HUES6 (cell line): ENCODE measurements around the gene ANKRD34B.

Experiments
- H3K27ac ChIP-seq: 2 replicates; pipeline ENCODE4 v1.7.0; 2013; ENCODE audit warnings: low read depth, mild to moderate bottlenecking, low read length, inconsistent platforms
- H3K27me3 ChIP-seq: 2 replicates; pipeline ENCODE4 v1.6.1; 2013; ENCODE audit warnings: low read length; ENCODE audit not compliant: control insufficient read depth, insufficient read depth
- H3K36me3 ChIP-seq: 2 replicates; pipeline ENCODE4 v1.6.1; 2013; ENCODE audit warnings: low read length; ENCODE audit not compliant: control insufficient read depth, insufficient read depth
- H3K4me1 ChIP-seq: 2 replicates; pipeline ENCODE4 v1.6.1; 2013; ENCODE audit warnings: low read length; ENCODE audit not compliant: control insufficient read depth, insufficient read depth
- H3K4me3 ChIP-seq: 2 replicates; pipeline ENCODE4 v1.5.1; 2013; ENCODE audit warnings: low read depth, low read length
- H3K9ac ChIP-seq: one replicate; pipeline ENCODE4 v1.6.1; 2013; ENCODE audit warnings: mild to moderate bottlenecking, low read length
- H3K9me3 ChIP-seq: 2 replicates; pipeline ENCODE4 v1.6.1; 2013; ENCODE audit warnings: low read depth, low read length; ENCODE audit not compliant: control insufficient read depth, insufficient read depth

ANKRD34B gene

GRCh38 chr5:80569086-80569960, 757 bp downstream of the ANKRD34B start:
- Histone ChIP-seq H3K4me3 (peak overlapping the region; percentile 53), H3K27ac (no peak overlapping the region), H3K4me1 (0 out of 2 replicates have a peak, but pooled peaks cover 6% of the 10 kb centered on the region), H3K9me3 (no peaks in the 10 kb centered on the region), H3K9ac (no peak overlapping the region), H3K27me3 (peaks cover 100% of the 10 kb centered on the region), H3K36me3 (no peaks in the 10 kb centered on the region)

- H3K4me1 ChIP-seq: 0 out of 2 replicates have a peak, but pooled peaks cover 6% of the 10 kb centered on the region
- no peak overlapping the region for H3K4me3 ChIP-seq
- no peaks in the 10 kb centered on the region for H3K9me3 ChIP-seq
- H3K36me3 ChIP-seq: no peaks in the 10 kb centered on the region
- no peak overlapping the region for H3K9ac ChIP-seq
- H3K27ac ChIP-seq: no peak overlapping the region
- peaks cover 100% of the 10 kb centered on the region for H3K27me3 ChIP-seq
These were observed 1.8 kb downstream of the ANKRD34B start for GRCh38 chr5:80568251-80568650.

DNA sequence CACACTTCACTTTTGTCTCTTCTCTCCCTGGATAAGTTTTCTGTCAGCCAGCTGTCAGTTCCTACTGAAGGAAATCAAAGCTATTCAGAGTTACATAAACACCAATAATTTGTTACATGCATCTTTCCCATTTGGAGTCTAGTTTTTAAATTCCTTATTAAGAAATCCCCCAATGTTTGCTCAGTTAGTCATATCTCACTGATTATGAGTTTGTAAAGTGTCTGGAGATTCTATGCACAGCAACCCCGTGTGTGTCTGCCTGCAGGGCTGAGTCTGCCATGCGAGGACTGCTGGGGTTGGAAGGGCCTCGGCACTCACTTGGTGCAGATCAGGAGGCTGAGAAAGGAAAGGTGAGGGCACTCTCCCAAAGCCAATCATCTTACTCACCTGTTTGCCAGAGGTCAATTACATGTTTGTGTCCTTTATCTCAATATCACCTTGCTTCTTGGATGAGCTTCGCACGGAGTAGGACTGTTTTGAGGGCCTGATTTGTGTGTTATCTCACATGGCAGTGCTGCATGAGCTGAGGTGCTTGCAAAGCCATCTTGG, 3.3 kb downstream of the ANKRD34B start:
- Histone ChIP-seq H3K36me3 (no peaks in the 10 kb centered on the region), H3K4me3 (no peak overlapping the region), H3K9me3 (no peaks in the 10 kb centered on the region), H3K4me1 (peaks cover 15% of the 10 kb centered on the region; the same call in 1 of the 2 replicates), H3K27ac (no peak overlapping the region), H3K27me3 (peaks cover 100% of the 10 kb centered on the region), H3K9ac (no peak overlapping the region)

DNA sequence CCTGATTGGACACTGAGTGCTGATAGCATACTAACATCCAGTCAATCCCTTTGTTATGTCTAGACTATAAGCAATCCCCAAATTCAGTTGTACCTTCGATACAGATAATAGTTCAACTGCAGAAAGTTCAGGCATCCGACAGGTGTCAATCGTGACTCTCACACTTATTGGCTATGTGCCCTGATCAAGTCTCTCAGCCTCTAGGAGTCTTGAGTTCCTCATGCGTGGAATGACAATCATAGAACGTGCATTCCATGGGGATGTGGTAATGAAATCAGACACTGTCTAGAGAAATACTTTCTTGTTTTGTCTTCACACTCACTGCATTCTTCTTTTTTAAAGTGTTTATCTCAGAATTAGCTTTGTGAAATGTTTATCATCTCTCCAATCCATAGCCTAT, 4.8 kb downstream of the ANKRD34B start:
- H3K9me3 ChIP-seq: no peaks in the 10 kb centered on the region
- no peak overlapping the region for H3K9ac ChIP-seq
- H3K27ac ChIP-seq: no peak overlapping the region
- no peak overlapping the region for H3K4me3 ChIP-seq
- peaks cover 100% of the 10 kb centered on the region for H3K27me3 ChIP-seq
- no peaks in the 10 kb centered on the region for H3K36me3 ChIP-seq
- H3K4me1 ChIP-seq: peaks cover 19% of the 10 kb centered on the region; the same call in 1 of the 2 replicates

GRCh38 chr5:80559244-80559643, 10.8 kb downstream of the ANKRD34B start:
- Histone ChIP-seq H3K36me3 (no peaks in the 10 kb centered on the region), H3K9ac (no peak overlapping the region), H3K27me3 (peaks cover 73% of the 10 kb centered on the region), H3K4me3 (no peak overlapping the region), H3K27ac (no peak overlapping the region), H3K9me3 (no peaks in the 10 kb centered on the region), H3K4me1 (peaks cover 28% of the 10 kb centered on the region)

GRCh38 chr5:80555099-80555498, 15.0 kb downstream of the ANKRD34B start:
- H3K9me3 ChIP-seq: no peaks in the 10 kb centered on the region
- peaks cover 15% of the 10 kb centered on the region for H3K4me1 ChIP-seq
- H3K4me3 ChIP-seq: no peak overlapping the region
- no peak overlapping the region for H3K27ac ChIP-seq
- no peak overlapping the region for H3K9ac ChIP-seq
- no peaks in the 10 kb centered on the region for H3K36me3 ChIP-seq
- peaks cover 49% of the 10 kb centered on the region for H3K27me3 ChIP-seq

- peaks cover 15% of the 10 kb centered on the region for H3K4me1 ChIP-seq
- no peaks in the 10 kb centered on the region for H3K36me3 ChIP-seq
- H3K9ac ChIP-seq: no peak overlapping the region
- peaks cover 44% of the 10 kb centered on the region for H3K27me3 ChIP-seq
- no peak overlapping the region for H3K4me3 ChIP-seq
- H3K9me3 ChIP-seq: no peaks in the 10 kb centered on the region
- H3K27ac ChIP-seq: no peak overlapping the region
These were observed 15.4 kb downstream of the ANKRD34B start for GRCh38 chr5:80554646-80555045.

- no peak overlapping the region for H3K9ac ChIP-seq
- no peaks in the 10 kb centered on the region for H3K36me3 ChIP-seq
- no peak overlapping the region for H3K4me3 ChIP-seq
- no peaks in the 10 kb centered on the region for H3K27me3 ChIP-seq
- no peaks in the 10 kb centered on the region for H3K9me3 ChIP-seq
- no peaks in the 10 kb centered on the region for H3K4me1 ChIP-seq
- no peak overlapping the region for H3K27ac ChIP-seq
These were observed 28.7 kb downstream of the ANKRD34B start for GRCh38 chr5:80541392-80541791.

DNA sequence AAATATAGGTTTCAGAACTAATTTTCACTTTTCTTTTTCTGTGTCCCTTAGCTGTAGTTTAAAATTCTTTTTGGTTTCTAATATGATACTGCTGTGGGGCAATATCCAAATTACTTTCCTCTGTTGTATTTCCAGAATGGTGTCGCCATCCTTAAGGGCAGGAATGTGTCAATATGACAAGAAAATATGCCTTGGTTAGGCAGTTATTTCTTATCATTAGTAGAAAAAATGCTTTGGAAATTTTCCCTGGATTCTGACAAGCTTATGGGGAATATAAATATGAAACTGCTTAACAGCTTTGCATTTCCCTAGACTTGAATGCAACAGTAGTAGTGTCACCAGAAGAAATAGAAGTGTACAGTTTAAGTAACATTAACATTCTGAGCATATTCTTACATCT, 29.4 kb downstream of the ANKRD34B start:
- Histone ChIP-seq H3K27ac (no peak overlapping the region), H3K4me3 (no peak overlapping the region), H3K4me1 (no peaks in the 10 kb centered on the region), H3K27me3 (no peaks in the 10 kb centered on the region), H3K9me3 (no peaks in the 10 kb centered on the region), H3K36me3 (no peaks in the 10 kb centered on the region), H3K9ac (no peak overlapping the region)

DNA sequence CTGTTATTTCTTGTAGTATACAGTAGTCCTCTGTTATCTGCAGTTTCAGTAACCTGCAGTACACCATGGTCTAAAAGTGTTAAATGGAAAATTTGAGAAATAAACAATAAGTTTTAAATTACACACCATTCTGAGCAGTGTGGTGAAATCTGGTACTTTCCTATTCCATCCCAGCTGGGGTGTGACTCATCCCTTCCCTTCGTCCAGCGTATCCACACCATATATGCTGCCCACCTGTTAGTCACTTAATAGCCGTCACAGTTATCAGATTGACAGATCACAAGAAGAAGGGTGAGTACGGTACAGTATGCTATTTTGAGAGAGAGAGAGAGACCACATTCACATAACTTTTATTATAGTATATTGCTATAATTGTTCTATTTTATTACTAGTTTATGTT, 53.3 kb downstream of the ANKRD34B start:
- Histone ChIP-seq H3K36me3 (no peaks in the 10 kb centered on the region), H3K27ac (no peak overlapping the region), H3K9ac (no peak overlapping the region)

DNA sequence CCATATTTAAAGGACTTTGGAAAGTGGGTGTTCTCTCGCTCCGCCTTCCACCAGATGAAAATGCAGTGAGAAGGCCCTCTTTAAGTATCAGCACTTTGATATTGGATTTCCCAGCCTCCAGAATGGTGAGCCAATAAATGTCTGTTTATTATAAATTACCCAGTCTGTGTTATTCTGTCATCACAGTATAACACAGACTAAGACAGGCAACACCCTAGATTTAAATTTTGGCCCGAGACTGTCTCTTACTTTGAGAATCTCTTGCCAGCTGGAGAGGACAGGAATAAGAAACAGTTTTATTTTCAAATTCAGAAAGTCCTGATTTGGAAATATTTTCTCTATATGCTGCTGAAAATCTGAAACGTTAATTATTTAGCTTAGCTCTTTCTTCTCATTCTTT, 60.7 kb downstream of the ANKRD34B start:
- H3K9ac ChIP-seq: no peak overlapping the region

More for the DNA sequence above, 53.3 kb downstream of the ANKRD34B start:
- no peaks in the 10 kb centered on the region for H3K4me1 ChIP-seq
- H3K27me3 ChIP-seq: no peaks in the 10 kb centered on the region
- H3K9me3 ChIP-seq: no peaks in the 10 kb centered on the region
- H3K4me3 ChIP-seq: no peak overlapping the region

More for the DNA sequence above, 60.7 kb downstream of the ANKRD34B start:
- Histone ChIP-seq H3K27me3 (no peaks in the 10 kb centered on the region), H3K4me1 (no peaks in the 10 kb centered on the region), H3K9me3 (no peaks in the 10 kb centered on the region), H3K27ac (no peak overlapping the region), H3K4me3 (no peak overlapping the region), H3K36me3 (no peaks in the 10 kb centered on the region)
